ENCODE data around the gene POLR2B.
"Not testable (repeated sequence)": the region's sequence is repeated elsewhere in the genome, so short reads cannot be mapped to it uniquely, and the experiment has no call there.

The POLR2B gene

GRCh38 chr4:57051524-57051923 lies 72.8 kb downstream of the POLR2B start:
- no peak overlapping the region for H3K4me3 ChIP-seq (ENCODE audit: low read length)
- DNase-seq (ENCODE audit: low read depth) = no peak
- no peak for TF ChIP-seq CTCF (conservative IDR thresholded peaks at IDR 0.05; ENCODE audit: low read length)

GRCh38 chr4:57053508-57053907 lies 74.8 kb downstream of the POLR2B start:
- H3K4me3 ChIP-seq (ENCODE audit: low read length) = no peak overlapping the region
- peak; percentile 36 for DNase-seq (ENCODE audit: low read depth)
- no peak for TF ChIP-seq CTCF (conservative IDR thresholded peaks at IDR 0.05; ENCODE audit: low read length)

GRCh38 chr4:57055886-57056285 lies 77.2 kb downstream of the POLR2B start:
- TF ChIP-seq CTCF (conservative IDR thresholded peaks at IDR 0.05; ENCODE audit: low read length) = no peak
- DNase-seq (ENCODE audit: low read depth) = no peak
- no peak overlapping the region for H3K4me3 ChIP-seq (ENCODE audit: low read length)

- TF ChIP-seq CTCF (conservative IDR thresholded peaks at IDR 0.05; ENCODE audit: low read length) = no peak
- no peak overlapping the region for H3K4me3 ChIP-seq (ENCODE audit: low read length)
- no peak for DNase-seq (ENCODE audit: low read depth)
Measured at GRCh38 chr4:57059890-57060716, 81.4 kb downstream of the POLR2B start.

- not testable (repeated sequence) for H3K4me3 ChIP-seq (ENCODE audit: low read length); DNase-seq (ENCODE audit: low read depth)
Measured at GRCh38 chr4:57060717-57061067, 82.0 kb downstream of the POLR2B start.

GRCh38 chr4:57061395-57061794 lies 82.7 kb downstream of the POLR2B start:
- no peak for TF ChIP-seq CTCF (conservative IDR thresholded peaks at IDR 0.05; ENCODE audit: low read length)
- H3K4me3 ChIP-seq (ENCODE audit: low read length) = no peak overlapping the region
- DNase-seq (ENCODE audit: low read depth) = peak; percentile 70

GRCh38 chr4:57063518-57063917 lies 84.8 kb downstream of the POLR2B start:
- no peak for DNase-seq (ENCODE audit: low read depth)

More at GRCh38 chr4:57063518-57063917, 84.8 kb downstream of the POLR2B start:
- H3K4me3 ChIP-seq (ENCODE audit: low read length) = no peak overlapping the region
- TF ChIP-seq CTCF (conservative IDR thresholded peaks at IDR 0.05; ENCODE audit: low read length) = no peak
